Measurements from ENCODE around the gene MTCH2. TPM values are rescaled to one million over a fixed set of nuclear protein-coding genes. Genes with fewer than 3 reads are reported as not detected.

Gene MTCH2
- polyA plus RNA-seq, 1 donor (not counting 4 experiments of a cell fraction or from before 2014, with no cell fraction given): 185 TPM

DNA sequence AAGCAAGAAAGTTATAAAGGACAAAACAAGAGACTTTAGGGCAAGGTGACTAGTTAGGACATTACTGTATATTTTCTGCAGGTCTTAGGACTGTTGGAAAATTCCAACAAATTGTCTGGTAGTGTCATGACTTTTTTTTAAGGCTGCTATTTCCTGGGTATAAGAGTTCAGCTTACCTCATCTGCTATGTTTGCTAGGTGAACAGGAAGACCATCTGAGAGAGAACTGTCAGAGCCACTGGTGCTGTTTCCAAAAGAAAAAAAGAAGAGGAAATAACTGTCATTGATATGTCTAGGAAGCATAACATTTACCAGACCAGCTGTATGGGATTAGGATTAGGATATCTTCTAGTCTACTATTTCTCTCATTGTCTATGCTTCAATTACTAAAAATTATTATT is 26.3 kb upstream of the MTCH2 start:
- no peaks in the 10 kb centered on the region for H3K27me3 ChIP-seq (ENCODE audit: control insufficient read depth, extremely low read depth, insufficient read depth, low read length)
- FAIRE-seq: no peak

DNA sequence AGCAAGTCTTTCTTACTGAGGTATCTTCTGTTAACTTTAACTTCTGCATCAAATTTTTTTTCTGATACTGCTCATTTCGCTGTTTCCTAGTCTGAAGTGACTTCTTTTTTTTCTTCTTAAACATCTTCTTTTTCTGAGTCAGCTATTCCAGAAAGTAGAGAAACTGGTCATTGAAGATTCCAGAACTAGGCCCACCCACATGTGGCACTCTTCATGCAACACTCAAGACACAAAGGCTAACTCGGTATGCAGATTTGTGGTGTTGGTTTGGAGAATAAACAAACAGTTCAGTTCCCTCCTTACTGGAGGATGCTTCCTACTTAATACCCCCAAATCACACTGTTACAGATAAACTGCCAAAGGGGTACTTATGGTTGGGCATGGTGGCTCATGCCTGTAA is 25.2 kb upstream of the MTCH2 start:
- Histone ChIP-seq H3K4me3 (ENCODE audit: control insufficient read depth in 2 of 3, extremely low read depth in 1 of 3, insufficient read depth in 2 of 3, low read depth in 1 of 3, low read length in 3 of 3) (no peak overlapping the region), H3K4me2 (ENCODE audit: control insufficient read depth, extremely low read depth, insufficient read depth, low read depth, low read length) (no peak overlapping the region), H3K36me3 (ENCODE audit: control insufficient read depth in 2 of 2, extremely low read depth in 1 of 2, insufficient read depth in 2 of 2, low read length in 2 of 2) (no peaks in the 10 kb centered on the region), H3K9ac (ENCODE audit: control insufficient read depth, extremely low read depth, insufficient read depth, low read length) (no peak overlapping the region), H3K27ac (ENCODE audit: control insufficient read depth, insufficient read depth, low read length) (no peak overlapping the region), H3K9me3 (ENCODE audit: control insufficient read depth, low read depth, low read length) (no peaks in the 10 kb centered on the region), H3K4me1 (ENCODE audit: control insufficient read depth, extremely low read depth, insufficient read depth, low read length) (peaks cover 18% of the 10 kb centered on the region), H3K27me3 (ENCODE audit: control insufficient read depth, extremely low read depth, insufficient read depth, low read length) (no peaks in the 10 kb centered on the region), H2AFZ (ENCODE audit: control insufficient read depth, low read length) (no peak overlapping the region), H4K20me1 (ENCODE audit: control insufficient read depth, extremely low read depth, insufficient read depth, low read length) (no peaks in the 10 kb centered on the region), H3K79me2 (ENCODE audit: control insufficient read depth, insufficient read depth, low read length) (no peaks in the 10 kb centered on the region), H3K9me1 (ENCODE audit: control insufficient read depth, extremely low read depth, insufficient read depth, low read length) (no peaks in the 10 kb centered on the region)
- TF ChIP-seq, protein P1, sequence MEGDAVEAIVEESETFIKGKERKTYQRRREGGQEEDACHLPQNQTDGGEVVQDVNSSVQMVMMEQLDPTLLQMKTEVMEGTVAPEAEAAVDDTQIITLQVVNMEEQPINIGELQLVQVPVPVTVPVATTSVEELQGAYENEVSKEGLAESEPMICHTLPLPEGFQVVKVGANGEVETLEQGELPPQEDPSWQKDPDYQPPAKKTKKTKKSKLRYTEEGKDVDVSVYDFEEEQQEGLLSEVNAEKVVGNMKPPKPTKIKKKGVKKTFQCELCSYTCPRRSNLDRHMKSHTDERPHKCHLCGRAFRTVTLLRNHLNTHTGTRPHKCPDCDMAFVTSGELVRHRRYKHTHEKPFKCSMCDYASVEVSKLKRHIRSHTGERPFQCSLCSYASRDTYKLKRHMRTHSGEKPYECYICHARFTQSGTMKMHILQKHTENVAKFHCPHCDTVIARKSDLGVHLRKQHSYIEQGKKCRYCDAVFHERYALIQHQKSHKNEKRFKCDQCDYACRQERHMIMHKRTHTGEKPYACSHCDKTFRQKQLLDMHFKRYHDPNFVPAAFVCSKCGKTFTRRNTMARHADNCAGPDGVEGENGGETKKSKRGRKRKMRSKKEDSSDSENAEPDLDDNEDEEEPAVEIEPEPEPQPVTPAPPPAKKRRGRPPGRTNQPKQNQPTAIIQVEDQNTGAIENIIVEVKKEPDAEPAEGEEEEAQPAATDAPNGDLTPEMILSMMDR (optimal IDR thresholded peaks at IDR 0.05 in 1 of 3, IDR thresholded peaks at IDR 0.05 in 1 of 3, conservative IDR thresholded peaks at IDR 0.05 in 1 of 3; ENCODE audit: extremely low read depth in 1 of 3, insufficient read depth in 2 of 3, low read length in 3 of 3): no peak
- TF ChIP-seq EZH2 (IDR thresholded peaks at IDR 0.05; ENCODE audit: low read length): no peak
- DNase-seq (ENCODE audit: low read depth, low spot score) (no peak), FAIRE-seq (no peak)
- dilution Hi-C loops (cut with MboI; ENCODE audit: extremely low pct_ligation_motif_present, low sequenced_read_pairs): no loop called here

More for the DNA sequence above, 26.3 kb upstream of the MTCH2 start:
- Histone ChIP-seq H3K4me3 (ENCODE audit: control insufficient read depth in 2 of 3, extremely low read depth in 1 of 3, insufficient read depth in 2 of 3, low read depth in 1 of 3, low read length in 3 of 3) (no peak overlapping the region), H3K9me3 (ENCODE audit: control insufficient read depth, low read depth, low read length) (no peaks in the 10 kb centered on the region), H3K9ac (ENCODE audit: control insufficient read depth, extremely low read depth, insufficient read depth, low read length) (no peak overlapping the region), H3K9me1 (ENCODE audit: control insufficient read depth, extremely low read depth, insufficient read depth, low read length) (no peaks in the 10 kb centered on the region), H4K20me1 (ENCODE audit: control insufficient read depth, extremely low read depth, insufficient read depth, low read length) (no peaks in the 10 kb centered on the region), H3K79me2 (ENCODE audit: control insufficient read depth, insufficient read depth, low read length) (no peaks in the 10 kb centered on the region), H3K27ac (ENCODE audit: control insufficient read depth, insufficient read depth, low read length) (no peak overlapping the region), H3K4me1 (ENCODE audit: control insufficient read depth, extremely low read depth, insufficient read depth, low read length) (peaks cover 15% of the 10 kb centered on the region), H2AFZ (ENCODE audit: control insufficient read depth, low read length) (no peak overlapping the region), H3K4me2 (ENCODE audit: control insufficient read depth, extremely low read depth, insufficient read depth, low read depth, low read length) (no peak overlapping the region), H3K36me3 (ENCODE audit: control insufficient read depth in 2 of 2, extremely low read depth in 1 of 2, insufficient read depth in 2 of 2, low read length in 2 of 2) (no peaks in the 10 kb centered on the region)
- TF ChIP-seq, protein P1 (optimal IDR thresholded peaks at IDR 0.05 in 1 of 3, IDR thresholded peaks at IDR 0.05 in 1 of 3, conservative IDR thresholded peaks at IDR 0.05 in 1 of 3; ENCODE audit: extremely low read depth in 1 of 3, insufficient read depth in 2 of 3, low read length in 3 of 3): no peak
- TF ChIP-seq EZH2 (IDR thresholded peaks at IDR 0.05; ENCODE audit: low read length): no peak
- dilution Hi-C loops (cut with MboI; ENCODE audit: extremely low pct_ligation_motif_present, low sequenced_read_pairs): no loop called here
- no peak for DNase-seq (ENCODE audit: low read depth, low spot score)

Data from keratinocyte (primary cell).